Mesothelial cell of epicardium (in vitro differentiated cells): ENCODE measurements around the gene MORC1. TPM values are rescaled to one million over a fixed set of nuclear protein-coding genes. Genes with fewer than 3 reads are reported as not detected.

Experiments used
- DNase-seq, 2 experiments: peaks; one replicate each; pipeline ENCODE4 v3.0.0; 2021; ENCODE audit warnings: low spot score in 2 of 2; ENCODE audit not compliant: unreplicated experiment in 2 of 2
- H3K27ac Mint-ChIP-seq: 2 replicates; pipeline ENCODE4 v1.8.0; 2021; ENCODE audit warnings: mixed read lengths
- H3K27me3 Mint-ChIP-seq: 2 replicates; pipeline ENCODE4 v1.8.0; 2021; ENCODE audit warnings: low read depth, mixed read lengths
- H3K36me3 Mint-ChIP-seq: 2 replicates; pipeline ENCODE4 v1.8.0; 2021; ENCODE audit warnings: mixed read lengths
- H3K4me1 Mint-ChIP-seq: 2 replicates; pipeline ENCODE4 v1.8.0; 2021; ENCODE audit warnings: mixed read lengths
- H3K4me3 Mint-ChIP-seq: 2 replicates; pipeline ENCODE4 v1.8.0; 2021; ENCODE audit warnings: mild to moderate bottlenecking, moderate library complexity, mixed read lengths
- H3K9me3 Mint-ChIP-seq: 2 replicates; pipeline ENCODE4 v1.8.0; 2021; ENCODE audit warnings: mixed read lengths
- CTCF ChIP-seq: fragments of 200-600 bp; sonication (generic); IDR thresholded peaks from one replicate; pipeline ENCODE4 v1.5.0; 2021; ENCODE audit warnings: antibody characterized with exemption; ENCODE audit not compliant: unreplicated experiment
- total RNA-seq: library from RNA; stranded (reverse); gene quantifications from 3 replicates; pipeline ENCODE4 v1.2.1, GENCODE V29; 2021

MORC1 gene
- total RNA-seq, 1 donor from 2014 or later = 0.18 TPM

DNA sequence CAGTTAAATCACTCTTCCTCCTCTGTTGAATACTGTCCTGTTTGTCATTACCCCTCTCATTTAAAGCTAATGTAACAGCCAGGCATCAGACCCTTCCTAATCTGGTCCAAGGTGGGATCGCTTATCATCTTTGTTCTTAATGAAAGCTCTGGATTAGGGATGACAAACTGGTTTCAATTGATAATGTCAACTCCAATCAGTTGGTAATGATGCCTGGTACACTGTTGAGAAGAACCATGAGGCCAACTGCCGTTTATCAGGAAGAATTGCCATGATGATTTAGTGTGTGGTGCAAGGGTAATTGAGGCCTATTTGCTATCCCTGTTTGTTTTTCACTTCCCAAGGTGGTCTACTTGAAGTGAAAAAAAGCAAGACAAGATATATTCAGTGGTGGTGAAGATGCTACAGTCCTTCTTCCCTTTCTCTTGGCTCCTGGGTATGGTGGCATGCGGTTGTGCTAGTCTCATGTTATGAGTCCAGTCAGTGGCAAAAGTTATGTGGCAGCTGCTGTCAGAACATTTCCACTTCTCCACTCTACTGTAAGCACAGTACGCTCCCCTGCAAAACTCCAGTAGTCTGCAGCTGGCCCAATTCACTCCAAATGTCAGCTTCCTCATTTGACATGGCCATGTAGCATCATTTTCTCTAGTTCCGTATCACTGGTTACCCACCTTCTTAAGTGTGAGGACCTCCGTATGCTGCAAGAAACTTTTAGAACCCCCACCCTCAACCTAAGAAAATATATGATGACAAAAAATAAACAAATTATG is 72.5 kb downstream of the MORC1 start:
- Mint-ChIP-seq H3K9me3 (peaks cover 4% of the 10 kb centered on the region), H3K4me3 (no peak overlapping the region), H3K27me3 (no peaks in the 10 kb centered on the region), H3K36me3 (no peaks in the 10 kb centered on the region), H3K27ac (no peak overlapping the region), H3K4me1 (peaks cover 13% of the 10 kb centered on the region)
- TF ChIP-seq CTCF = no peak
- DNase-seq = no peak

DNA sequence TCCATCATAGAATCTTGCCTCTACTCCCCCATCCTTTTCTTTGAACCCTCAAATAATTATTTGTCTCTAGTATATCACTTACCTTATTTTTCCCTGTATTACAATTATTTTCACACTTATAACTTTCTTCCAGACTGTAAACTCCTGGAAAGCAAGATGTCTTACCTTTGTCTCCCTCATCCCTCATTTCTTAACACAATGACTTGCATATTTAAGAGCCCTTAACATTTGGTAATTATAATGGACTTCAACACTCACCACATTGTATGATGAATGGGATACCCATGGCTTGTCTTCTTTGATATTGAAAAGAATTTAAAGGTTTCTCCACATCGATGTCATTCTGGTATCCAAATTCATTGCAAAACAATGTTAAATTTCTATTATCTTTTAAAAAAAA is 82.9 kb downstream of the MORC1 start:
- H3K4me3 Mint-ChIP-seq = no peak overlapping the region
- no peaks in the 10 kb centered on the region for H3K27me3 Mint-ChIP-seq
- H3K27ac Mint-ChIP-seq = no peak overlapping the region
- H3K36me3 Mint-ChIP-seq = peaks cover 3% of the 10 kb centered on the region
- peaks cover 9% of the 10 kb centered on the region for H3K4me1 Mint-ChIP-seq
- H3K9me3 Mint-ChIP-seq = peaks cover 15% of the 10 kb centered on the region
- TF ChIP-seq CTCF = no peak
- no peak for DNase-seq

DNA sequence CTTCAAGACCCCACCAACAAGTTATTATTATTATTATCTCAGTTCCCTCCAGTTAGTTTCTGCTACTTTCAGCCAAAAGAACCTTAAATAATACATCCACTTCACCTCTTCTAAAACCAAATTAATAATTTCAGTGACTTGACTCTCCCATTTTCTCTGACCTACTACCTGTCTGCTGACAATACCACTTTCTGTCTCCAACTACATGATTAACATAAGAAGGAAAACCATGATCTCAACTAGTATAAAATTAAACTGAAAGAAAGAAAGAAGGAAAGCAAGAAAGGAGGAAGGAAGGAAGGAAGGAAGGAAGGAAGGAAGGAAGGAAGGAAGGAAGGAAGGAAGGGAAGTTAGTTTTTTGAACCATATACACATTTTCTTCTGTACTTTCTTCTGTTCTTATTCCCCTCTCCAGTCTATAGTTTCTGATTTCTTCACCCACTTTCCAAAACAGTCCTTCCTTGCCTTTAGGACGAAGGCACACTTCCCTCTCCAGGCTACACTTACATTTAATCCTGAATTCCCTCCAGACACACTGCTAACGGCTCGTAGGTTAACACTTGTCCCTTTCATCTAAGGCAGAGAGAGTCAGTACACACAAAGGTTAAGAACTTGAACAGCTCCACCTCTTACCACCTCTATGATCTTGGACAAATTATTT is 84.8 kb downstream of the MORC1 start:
- peaks cover 3% of the 10 kb centered on the region for H3K9me3 Mint-ChIP-seq
- no peak for TF ChIP-seq CTCF
- no peaks in the 10 kb centered on the region for H3K27me3 Mint-ChIP-seq
- H3K4me1 Mint-ChIP-seq = peaks cover 9% of the 10 kb centered on the region
- no peak for DNase-seq
- H3K4me3 Mint-ChIP-seq = no peak overlapping the region
- H3K36me3 Mint-ChIP-seq = no peaks in the 10 kb centered on the region
- H3K27ac Mint-ChIP-seq = no peak overlapping the region

DNA sequence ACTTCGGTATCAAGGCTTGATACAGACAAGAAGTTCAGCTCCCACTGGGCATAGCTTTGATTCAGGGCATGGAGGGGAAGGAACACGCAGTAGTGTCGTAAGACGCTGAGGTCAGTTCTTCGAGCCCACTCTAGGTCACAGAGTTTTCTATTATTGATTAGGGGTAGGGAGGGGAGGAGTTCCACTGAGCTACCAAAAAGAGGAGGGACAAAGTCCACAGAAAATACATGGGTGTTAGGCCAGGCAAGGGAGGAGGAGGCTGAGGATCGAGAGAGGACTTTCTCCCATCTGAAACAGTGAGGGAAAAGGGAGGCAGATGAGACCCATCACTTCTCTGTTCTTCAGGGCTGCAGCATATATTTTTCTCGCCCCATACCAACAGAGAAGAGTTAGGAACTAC is 89.2 kb downstream of the MORC1 start:
- TF ChIP-seq CTCF = no peak
- Mint-ChIP-seq H3K36me3 (no peaks in the 10 kb centered on the region), H3K4me3 (no peak overlapping the region), H3K9me3 (no peaks in the 10 kb centered on the region), H3K4me1 (peaks cover 10% of the 10 kb centered on the region), H3K27ac (no peak overlapping the region), H3K27me3 (no peaks in the 10 kb centered on the region)
- no peak for DNase-seq

- no peaks in the 10 kb centered on the region for H3K9me3 Mint-ChIP-seq
- H3K27me3 Mint-ChIP-seq = no peaks in the 10 kb centered on the region
Measured at GRCh38 chr3:109026821-109027220, 91.1 kb downstream of the MORC1 start.

More at GRCh38 chr3:109026821-109027220, 91.1 kb downstream of the MORC1 start:
- TF ChIP-seq CTCF = no peak
- Mint-ChIP-seq H3K36me3 (no peaks in the 10 kb centered on the region), H3K4me1 (peaks cover 11% of the 10 kb centered on the region), H3K27ac (no peak overlapping the region), H3K4me3 (no peak overlapping the region)
- DNase-seq = no peak
